HG03097 (cell line): ENCODE data around the gene AGTRAP.
A peak's percentile ranks its signal among the peaks of the same experiment; 100 is the strongest.

Source experiments
- ATAC-seq: cut with Tn5 transposase; IDR thresholded peaks from one replicate; pipeline ENCODE4 v1.9.1; 2021; ENCODE audit not compliant: unreplicated experiment, low FRiP score

Gene AGTRAP

GRCh38 chr1:11735854-11736745, at the start of gene AGTRAP:
AGTRAP (plus strand) TSS chr1:11736136; CDS start chr1:11736209, 73 bp downstream.
- peak; percentile 45 for ATAC-seq

- no peak for ATAC-seq
These were observed 47.4 kb upstream of the AGTRAP start for GRCh38 chr1:11688506-11688905.

- ATAC-seq = no peak
These were observed 45.3 kb upstream of the AGTRAP start for GRCh38 chr1:11690397-11691301.

GRCh38 chr1:11691302-11691914, 44.5 kb upstream of the AGTRAP start, which contains the start of gene DRAXIN:
DRAXIN (plus strand) TSS chr1:11691710; CDS start chr1:11706259, 14,549 bp downstream.
- no peak for ATAC-seq

GRCh38 chr1:11691928-11692711, 43.8 kb upstream of the AGTRAP start:
- no peak for ATAC-seq

- no peak for ATAC-seq
These were observed 42.8 kb upstream of the AGTRAP start for GRCh38 chr1:11693024-11693590.

- no peak for ATAC-seq
These were observed 42.0 kb upstream of the AGTRAP start for GRCh38 chr1:11693917-11694316.

GRCh38 chr1:11695861-11696260, 40.1 kb upstream of the AGTRAP start:
- ATAC-seq = no peak

GRCh38 chr1:11697188-11697892, 38.6 kb upstream of the AGTRAP start:
- ATAC-seq = no peak

GRCh38 chr1:11697893-11698210, 38.1 kb upstream of the AGTRAP start:
- ATAC-seq = no peak

GRCh38 chr1:11700601-11701467, 35.1 kb upstream of the AGTRAP start:
- ATAC-seq = no peak

- no peak for ATAC-seq
These were observed 34.4 kb upstream of the AGTRAP start for GRCh38 chr1:11701551-11701961.

GRCh38 chr1:11701981-11702803, 33.7 kb upstream of the AGTRAP start:
- ATAC-seq = no peak

- no peak for ATAC-seq
These were observed 32.4 kb upstream of the AGTRAP start for GRCh38 chr1:11703357-11704193.

- no peak for ATAC-seq
These were observed 31.8 kb upstream of the AGTRAP start for GRCh38 chr1:11704194-11704529.

- no peak for ATAC-seq
These were observed 31.1 kb upstream of the AGTRAP start for GRCh38 chr1:11704691-11705475.
